ENCODE measurements around the gene IBA57.

IBA57 gene

DNA sequence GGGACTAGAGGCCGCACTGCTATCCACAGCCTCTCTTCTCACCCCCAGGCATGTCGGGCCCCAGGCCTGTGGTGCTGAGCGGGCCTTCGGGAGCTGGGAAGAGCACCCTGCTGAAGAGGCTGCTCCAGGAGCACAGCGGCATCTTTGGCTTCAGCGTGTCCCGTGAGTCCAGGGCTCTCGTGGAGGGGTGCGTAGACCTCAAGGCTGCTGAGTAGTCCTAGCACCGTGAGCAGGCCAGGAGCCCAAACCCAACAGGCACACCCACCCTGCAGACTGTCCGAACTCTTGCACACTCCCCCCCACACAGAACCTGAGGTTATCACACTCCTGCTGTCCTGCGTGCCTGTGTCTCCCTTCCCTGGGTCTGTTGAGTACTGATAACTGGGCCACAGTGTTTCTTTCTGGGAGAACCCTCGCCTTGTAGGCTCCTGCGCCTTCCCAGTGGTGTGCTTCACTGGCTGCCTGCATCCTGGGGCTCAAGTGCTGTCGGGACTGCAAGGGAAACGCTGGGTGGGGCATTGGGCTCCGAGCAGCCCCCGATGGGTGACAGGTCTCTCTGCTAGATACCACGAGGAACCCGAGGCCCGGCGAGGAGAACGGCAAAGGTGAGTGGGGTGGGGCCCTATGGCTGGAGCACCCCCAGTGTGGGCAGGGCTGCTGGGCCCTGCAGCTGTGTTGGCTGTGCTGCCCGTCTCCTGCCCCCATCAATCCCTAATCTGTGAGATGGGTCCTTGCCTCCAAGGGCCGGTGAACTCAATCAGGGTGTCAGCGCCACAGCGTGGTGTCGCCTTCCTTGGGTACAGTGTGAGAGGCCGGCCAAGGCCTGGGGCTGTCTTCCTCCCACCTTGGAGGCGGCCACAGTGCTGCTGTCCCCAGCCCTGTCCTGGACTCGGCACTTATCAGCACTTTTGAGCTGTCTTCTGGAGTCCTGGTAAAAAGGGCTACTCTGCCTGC, 19.9 kb upstream of the IBA57 start:
- DNase-seq = no peak

DNA sequence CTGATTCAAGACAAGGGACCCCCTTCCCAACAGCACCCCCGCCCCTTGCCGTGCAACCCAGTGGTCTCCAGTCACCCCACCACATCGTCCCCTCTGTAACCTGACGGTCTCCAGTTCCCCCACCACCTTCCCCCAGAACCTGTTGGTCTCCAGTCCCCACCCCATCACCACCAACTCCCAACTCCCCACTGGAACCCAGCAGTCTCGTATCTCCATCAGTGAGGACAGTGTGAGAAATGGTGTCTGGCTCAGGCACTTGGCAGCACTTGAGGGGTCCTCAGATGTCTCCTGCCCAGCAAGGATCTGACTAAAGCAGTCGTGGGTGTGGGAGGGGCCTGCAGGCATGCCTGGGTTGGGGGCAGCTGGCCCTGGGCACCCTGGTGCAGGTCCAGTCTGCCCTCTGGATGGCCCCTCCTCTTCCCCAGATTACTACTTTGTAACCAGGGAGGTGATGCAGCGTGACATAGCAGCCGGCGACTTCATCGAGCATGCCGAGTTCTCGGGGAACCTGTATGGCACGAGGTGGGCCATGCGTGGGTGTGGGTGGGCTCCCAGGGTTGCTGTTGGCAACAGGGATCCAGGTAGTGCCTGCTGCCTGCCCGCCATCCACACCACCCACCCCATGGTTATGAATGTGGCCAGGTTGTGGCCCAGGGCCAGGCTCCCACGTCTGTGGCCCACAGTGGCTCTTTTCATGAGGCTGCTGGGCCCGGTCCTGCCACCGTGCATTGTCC, 19.0 kb upstream of the IBA57 start:
- no peak for DNase-seq

- no peak for DNase-seq
These were observed 18.4 kb upstream of the IBA57 start for GRCh38 chr1:228147151-228147693.

DNA sequence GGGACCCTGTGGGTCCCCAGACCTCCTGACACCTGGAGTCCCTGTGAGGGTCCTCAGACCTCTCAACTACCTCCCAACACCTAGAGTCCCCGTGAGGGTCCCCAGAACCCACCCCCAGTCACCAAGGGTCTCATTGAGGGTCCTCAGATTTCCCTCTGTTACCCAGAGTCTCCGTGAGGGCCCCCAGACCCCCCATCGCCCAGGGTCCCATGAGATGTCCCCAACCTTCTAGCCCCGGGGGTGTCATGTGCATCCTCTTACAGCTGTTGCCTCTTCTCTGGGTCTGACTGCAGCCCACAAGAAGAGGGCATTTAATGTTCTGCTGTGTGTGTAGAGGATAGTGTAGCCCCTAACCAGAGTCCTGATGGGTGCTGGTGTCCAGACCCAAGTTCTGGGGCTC, 17.8 kb upstream of the IBA57 start:
- no peak for DNase-seq

GRCh38 chr1:228148196-228148861, 17.3 kb upstream of the IBA57 start:
- DNase-seq = no peak

DNA sequence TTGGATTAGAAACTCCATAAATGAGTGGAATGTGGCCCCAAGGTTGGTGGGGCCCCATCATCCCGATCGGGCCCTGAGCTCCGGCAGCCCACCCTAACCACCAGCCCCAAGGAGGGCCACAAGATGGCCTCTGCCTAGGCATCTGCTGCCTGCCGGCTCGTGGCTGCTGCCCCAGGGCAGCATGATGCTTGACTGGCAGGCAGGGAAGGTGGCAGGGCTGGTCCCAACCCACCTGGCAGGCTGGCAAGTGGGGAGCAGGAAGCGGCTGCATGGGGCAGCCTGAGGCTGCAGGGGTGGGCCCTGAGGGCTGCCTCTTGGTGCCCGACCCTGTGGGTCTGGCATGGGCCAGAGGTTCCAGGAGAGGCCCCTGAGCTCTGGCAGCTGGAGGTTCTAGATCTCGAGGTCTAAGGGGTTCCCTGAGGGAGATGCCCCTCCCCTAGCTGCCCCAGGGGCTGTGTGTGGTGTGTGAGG, 16.6 kb upstream of the IBA57 start:
- no peak for DNase-seq

- no peak for DNase-seq
These were observed 16.0 kb upstream of the IBA57 start, which contains the start of gene GJC2 for GRCh38 chr1:228149406-228150119. TSS of gene GJC2 (plus strand) at chr1:228149930. CDS start at chr1:228157759, 7,829 bp downstream.

- no peak for DNase-seq
These were observed 15.5 kb upstream of the IBA57 start for GRCh38 chr1:228150120-228150460.

DNA sequence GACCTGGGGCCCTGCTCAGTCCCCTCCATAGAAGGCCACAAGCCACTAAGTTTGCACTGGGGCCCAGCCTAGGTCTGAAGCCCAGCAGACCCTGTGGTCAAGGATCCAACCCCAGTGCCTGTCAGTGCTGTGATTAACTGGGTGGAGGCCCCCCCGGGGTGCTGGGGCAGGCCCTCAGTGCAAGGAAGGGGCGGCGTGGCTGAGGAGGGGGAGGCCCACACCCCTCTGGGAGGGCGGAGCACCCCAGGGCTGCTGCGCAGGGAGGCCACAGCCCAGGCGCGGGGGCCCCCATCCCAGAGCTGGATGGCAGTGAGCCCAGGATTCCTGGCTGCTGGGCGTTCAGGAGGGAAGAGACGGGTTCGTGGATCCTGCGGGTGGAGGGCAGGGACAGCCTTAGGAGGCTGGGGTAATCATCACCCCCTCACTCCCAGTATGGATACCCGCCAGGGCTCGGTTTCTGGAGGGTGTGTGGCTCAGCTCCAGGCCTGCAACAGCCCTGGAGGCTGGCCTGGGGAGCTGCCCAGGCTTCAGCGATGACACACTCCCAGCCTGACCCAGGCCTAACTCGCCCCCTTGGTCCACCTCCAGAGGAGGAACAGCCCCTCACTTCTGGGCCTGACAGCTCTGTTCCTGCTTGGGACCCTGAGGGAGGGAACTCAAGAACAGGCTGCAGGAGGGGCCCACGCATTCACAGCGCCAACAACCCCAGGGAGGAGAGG, 15.0 kb upstream of the IBA57 start:
- DNase-seq = no peak

DNA sequence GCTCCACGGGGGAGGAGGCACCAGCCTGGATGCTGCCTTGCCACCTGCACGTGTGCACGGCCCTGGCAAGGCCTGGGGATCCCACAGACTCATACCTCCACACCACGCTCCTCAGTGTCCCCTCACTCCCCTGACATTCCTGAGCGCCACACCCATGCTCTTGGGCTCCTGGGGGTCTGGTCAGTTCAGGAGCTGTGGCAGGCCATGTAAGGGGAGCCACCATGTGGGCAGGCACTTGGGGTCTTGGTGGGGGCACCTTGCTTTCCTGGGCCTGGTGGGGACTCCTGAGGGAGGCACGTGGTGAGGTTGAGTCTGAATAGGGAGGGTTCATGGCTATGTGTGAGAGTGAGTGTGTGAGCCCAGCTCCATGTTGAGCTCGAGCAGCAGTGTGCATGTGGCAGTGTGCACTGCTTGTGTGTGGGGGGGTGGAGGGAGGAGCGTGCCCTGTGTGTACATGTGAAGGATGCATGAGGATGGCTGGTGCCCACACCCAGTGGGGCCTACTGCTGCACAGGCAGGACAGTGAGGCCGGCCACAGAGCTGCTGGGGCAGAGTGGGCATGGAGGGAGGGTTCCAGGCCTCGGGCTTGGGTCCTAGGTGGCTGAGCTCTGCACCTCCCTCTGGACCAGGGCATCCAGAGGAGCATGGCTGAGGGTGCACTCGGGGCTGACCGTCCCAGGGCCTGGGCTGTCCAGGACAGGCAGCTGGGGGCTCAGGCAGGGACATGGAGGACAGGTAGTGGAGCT, 14.3 kb upstream of the IBA57 start:
- no peak for DNase-seq

- DNase-seq = no peak
These were observed 13.3 kb upstream of the IBA57 start for GRCh38 chr1:228152097-228152917.

DNA sequence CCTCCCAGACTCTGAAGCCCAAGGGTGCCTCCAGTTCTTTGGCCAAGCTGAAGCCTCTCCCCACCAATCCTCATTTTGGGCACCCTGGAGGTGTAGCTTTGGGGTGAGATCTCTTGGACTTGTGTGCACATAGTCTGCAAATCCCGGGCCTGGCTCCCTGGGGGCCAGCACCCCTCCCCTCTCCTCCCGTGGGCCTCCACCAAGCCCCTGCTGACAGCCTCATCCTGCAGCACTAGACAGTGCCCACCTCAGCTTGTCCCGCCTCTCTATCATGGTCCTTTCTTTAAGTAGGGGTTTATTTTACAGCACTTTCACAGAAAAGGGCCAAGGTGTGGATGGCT, 12.7 kb upstream of the IBA57 start:
- DNase-seq = no peak

DNA sequence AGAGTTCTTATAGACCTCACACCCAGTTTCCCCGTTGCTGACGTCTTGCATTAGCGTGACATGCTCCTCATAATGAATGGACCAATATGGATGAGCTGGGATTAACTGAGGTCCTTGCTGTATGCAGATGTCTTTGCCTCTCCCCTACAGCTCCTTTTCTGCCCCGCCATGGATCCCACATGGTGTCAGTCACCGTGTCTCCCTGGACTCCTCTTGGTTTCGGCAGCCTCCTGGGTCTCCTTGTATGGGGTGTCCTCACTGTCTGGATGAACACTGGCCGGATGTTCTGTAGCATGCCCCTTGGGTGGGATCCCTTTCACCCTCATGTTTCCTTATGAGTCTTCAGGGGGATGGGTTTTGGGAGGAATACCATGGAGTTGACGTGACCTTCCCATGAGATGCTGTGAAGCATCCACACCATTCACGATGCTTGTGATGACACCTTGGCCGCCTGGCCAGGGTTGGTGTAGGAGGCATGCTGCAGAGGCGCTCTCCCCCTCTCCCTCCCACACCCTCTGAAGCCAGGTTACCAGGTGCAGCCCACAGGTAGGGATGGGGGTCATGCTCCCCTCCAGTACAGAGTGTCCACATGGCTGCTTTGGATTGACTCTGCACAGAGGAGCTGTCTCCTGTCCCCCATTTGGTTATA, 11.5 kb upstream of the IBA57 start:
- DNase-seq = no peak

GRCh38 chr1:228154670-228155571, 10.7 kb upstream of the IBA57 start:
- no peak for DNase-seq

DNA sequence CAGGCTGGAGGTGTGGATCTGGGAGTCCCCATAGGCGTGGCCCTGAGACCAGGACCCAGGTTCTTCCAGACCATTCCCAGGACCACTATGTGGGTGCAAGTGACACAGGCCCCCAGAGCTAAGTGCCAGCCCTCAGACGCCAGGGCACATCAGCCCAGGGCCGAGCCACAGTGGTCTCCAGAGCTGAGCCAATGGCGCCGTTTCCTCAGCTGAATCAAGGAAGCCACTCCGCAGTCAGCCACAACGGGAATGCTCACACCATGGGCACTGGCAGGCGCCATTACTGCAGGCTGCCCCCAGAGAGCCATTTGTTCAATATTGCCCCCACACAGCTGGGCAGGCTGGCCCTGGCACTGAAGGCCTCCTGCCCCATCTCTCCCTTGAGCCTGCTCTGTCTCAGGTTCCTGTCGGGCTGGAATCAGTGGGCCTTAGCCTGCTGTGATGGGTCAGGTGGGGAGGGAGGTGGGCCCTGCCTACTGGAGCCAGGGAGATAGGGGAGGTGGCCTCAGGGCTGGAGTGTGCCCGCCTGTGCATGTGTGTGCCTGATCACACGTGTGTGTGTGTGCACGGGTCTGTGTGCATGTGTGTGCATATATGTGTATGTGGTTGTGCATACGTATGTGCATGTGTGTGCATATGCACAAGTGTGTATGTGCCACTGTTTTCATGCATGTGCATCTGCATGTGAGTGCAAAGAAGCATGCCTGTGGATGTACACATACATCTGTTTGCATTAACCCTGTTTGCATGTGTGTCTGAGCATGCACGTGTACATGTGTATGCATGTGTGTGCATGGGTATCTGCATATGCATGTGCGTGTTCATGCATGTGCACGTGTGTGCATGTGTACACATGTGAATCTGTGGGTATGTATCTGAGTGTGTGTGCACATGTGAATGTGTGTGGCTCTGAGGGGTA, 9.7 kb upstream of the IBA57 start:
- no peak for DNase-seq

GRCh38 chr1:228156515-228156881, 9.1 kb upstream of the IBA57 start:
- no peak for DNase-seq

All from inflammatory macrophage (primary cell).